Measurements from ENCODE around the gene LRRC1. TPM values are rescaled to one million over a fixed set of nuclear protein-coding genes. Genes with fewer than 3 reads are reported as not detected.

LRRC1 gene
- total RNA-seq, 1 donor from 2014 or later = 36.2 TPM

DNA sequence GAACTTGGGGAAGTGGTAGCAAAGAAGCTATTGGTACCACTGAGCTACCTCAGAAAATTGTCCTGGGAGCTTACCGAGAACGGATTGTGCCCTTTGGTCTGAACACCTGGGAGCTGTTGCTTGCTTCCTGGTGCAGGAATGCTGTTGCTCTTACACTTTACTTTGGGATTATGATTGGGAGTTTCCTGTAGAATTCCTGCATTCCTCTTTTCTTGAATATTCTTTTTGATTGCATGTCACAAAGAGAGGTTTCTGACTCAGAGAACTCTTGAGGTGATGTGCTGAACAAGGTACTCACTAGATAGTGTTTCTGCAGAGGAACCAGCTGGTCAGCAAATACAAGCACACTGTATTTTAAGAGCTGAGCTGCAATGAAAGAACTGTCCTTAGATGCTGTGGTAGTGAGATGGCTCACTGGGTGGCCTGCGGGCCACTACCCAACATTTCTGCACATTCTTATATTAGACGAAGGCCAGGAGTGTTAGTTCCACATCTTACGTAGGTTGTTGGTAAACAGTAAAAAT is 35.0 kb downstream of the LRRC1 start:
- H3K9me3 Mint-ChIP-seq (ENCODE audit: low read depth) = no peaks in the 10 kb centered on the region
- no peak overlapping the region for H3K4me3 Mint-ChIP-seq (ENCODE audit: low read depth)
- no peak for DNase-seq (ENCODE audit: low spot score, unreplicated experiment)
- H3K27me3 Mint-ChIP-seq = no peaks in the 10 kb centered on the region
- no peak overlapping the region for H3K27ac Mint-ChIP-seq
- no peak for TF ChIP-seq CTCF (IDR thresholded peaks at IDR 0.05; ENCODE audit: unreplicated experiment)
- H3K4me1 Mint-ChIP-seq (ENCODE audit: low read depth) = peaks cover 29% of the 10 kb centered on the region
- no peaks in the 10 kb centered on the region for H3K36me3 Mint-ChIP-seq (ENCODE audit: insufficient read depth)

DNA sequence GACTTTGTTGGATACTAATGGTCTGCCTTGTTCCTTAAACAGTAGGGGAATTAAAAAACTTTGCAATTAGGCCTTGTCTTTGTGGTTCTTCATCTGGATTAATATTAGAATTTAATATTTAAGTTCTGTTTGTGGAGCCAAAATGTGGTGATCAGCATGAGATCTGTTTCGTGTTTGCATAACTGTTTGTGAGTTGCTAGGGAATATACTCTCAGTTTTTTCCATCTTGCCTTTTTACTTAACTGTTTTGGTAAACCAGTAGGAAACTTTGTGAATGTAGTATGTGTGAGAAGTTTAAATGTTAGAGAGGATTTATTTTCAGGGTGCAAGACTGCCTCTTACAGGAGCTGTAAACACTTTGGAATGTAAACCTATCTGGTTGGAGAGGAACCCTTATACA is 35.6 kb downstream of the LRRC1 start:
- no peak for TF ChIP-seq CTCF (IDR thresholded peaks at IDR 0.05; ENCODE audit: unreplicated experiment)
- peaks cover 29% of the 10 kb centered on the region for H3K4me1 Mint-ChIP-seq (ENCODE audit: low read depth)
- H3K27ac Mint-ChIP-seq = no peak overlapping the region
- no peak overlapping the region for H3K4me3 Mint-ChIP-seq (ENCODE audit: low read depth)
- H3K27me3 Mint-ChIP-seq = no peaks in the 10 kb centered on the region
- DNase-seq (ENCODE audit: low spot score, unreplicated experiment) = no peak
- H3K36me3 Mint-ChIP-seq (ENCODE audit: insufficient read depth) = no peaks in the 10 kb centered on the region
- H3K9me3 Mint-ChIP-seq (ENCODE audit: low read depth) = no peaks in the 10 kb centered on the region

DNA sequence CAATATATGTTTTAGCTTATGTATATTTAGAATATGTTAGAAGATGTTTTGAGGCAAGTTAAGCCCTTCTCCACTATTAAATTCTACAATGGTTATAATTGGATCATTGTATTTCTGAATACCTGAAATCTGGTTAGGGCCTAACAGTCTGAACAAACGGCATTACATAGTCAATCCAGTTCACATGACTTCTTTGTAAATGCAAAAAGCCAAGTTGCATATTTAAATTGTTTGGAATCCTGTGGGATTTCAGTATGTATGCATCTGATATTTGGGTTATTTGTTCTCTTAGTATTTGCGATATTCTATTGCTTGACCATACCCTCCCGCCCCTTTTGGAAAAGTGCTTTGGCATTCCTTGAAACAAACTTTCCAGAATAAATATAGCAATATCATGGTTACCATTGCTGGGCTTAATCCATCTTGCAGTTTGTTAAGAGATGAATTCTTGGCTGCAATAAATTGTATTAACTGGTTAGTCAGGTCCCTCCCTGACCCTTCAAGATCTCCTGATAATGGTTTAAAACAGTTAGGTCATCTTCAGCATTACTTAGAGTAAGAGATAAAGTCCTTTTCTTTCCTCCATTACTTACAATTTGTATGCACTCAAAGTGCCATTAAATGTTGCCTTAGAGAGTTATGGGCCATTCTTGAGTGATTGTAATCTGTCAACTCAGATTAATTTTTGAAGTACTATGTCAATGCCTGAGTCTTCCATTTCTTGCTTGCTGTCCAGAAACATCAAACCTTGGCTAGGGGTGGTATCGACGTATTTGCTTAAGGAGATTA is 36.5 kb downstream of the LRRC1 start:
- no peak overlapping the region for H3K27ac Mint-ChIP-seq
- no peaks in the 10 kb centered on the region for H3K9me3 Mint-ChIP-seq (ENCODE audit: low read depth)
- H3K4me1 Mint-ChIP-seq (ENCODE audit: low read depth) = peaks cover 28% of the 10 kb centered on the region
- no peak overlapping the region for H3K4me3 Mint-ChIP-seq (ENCODE audit: low read depth)
- TF ChIP-seq CTCF (IDR thresholded peaks at IDR 0.05; ENCODE audit: unreplicated experiment) = no peak
- no peaks in the 10 kb centered on the region for H3K27me3 Mint-ChIP-seq
- DNase-seq (ENCODE audit: low spot score, unreplicated experiment) = no peak
- H3K36me3 Mint-ChIP-seq (ENCODE audit: insufficient read depth) = no peaks in the 10 kb centered on the region

GRCh38 chr6:53831936-53832660 is 37.3 kb downstream of the LRRC1 start:
- H3K27ac Mint-ChIP-seq = no peak overlapping the region
- H3K4me1 Mint-ChIP-seq (ENCODE audit: low read depth) = peaks cover 26% of the 10 kb centered on the region

More at GRCh38 chr6:53831936-53832660, 37.3 kb downstream of the LRRC1 start:
- TF ChIP-seq CTCF (IDR thresholded peaks at IDR 0.05; ENCODE audit: unreplicated experiment) = no peak
- no peaks in the 10 kb centered on the region for H3K27me3 Mint-ChIP-seq
- no peaks in the 10 kb centered on the region for H3K9me3 Mint-ChIP-seq (ENCODE audit: low read depth)
- H3K36me3 Mint-ChIP-seq (ENCODE audit: insufficient read depth) = no peaks in the 10 kb centered on the region
- DNase-seq (ENCODE audit: low spot score, unreplicated experiment) = no peak
- no peak overlapping the region for H3K4me3 Mint-ChIP-seq (ENCODE audit: low read depth)

Data from progenitor cell of endocrine pancreas (in vitro differentiated cells).